ENCODE measurements around the gene EXT2.

DNA sequence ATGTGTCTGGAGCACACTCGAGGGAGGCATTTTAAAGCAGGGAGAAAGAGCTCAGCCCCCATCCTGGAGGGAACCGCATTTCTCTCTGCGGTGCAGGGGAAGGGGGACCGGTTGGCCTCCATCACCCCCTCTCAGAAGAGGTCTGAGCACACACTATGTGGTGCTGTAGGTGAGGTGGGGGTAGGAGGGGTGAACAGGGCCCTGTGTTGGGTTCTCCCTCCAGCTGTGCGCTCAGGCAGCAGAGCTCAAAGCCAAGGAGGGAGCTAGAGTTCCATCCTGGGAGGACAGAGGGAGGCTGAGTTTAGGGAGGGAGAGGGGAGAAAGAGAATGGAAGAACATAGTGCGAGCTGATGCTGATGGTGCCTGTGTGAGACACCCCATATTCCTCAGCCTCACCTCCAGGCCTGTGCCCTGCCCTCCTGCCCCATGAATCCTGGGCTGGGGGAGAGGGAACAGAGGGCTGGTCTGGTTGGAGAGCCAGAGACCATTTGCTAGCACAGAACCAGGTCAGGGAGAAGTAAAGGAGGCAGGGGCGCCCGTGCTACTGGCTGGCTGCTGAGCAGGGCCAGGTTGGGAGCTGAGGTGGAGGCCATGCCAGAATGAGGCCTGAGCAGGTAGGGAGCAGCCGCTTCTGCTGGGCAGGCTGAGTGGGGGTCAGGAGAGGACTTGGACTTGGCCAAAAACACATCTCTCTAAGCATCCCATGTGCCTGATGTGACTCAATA is 170.7 kb downstream of the EXT2 start:
- TF ChIP-seq TARDBP (IDR thresholded peaks at IDR 0.05) (no peak), FOXM1 (IDR thresholded peaks at IDR 0.05; ENCODE audit: borderline replicate concordance) (no peak), PKNOX1 (IDR thresholded peaks at IDR 0.05) (no peak), SP1 (IDR thresholded peaks at IDR 0.05) (no peak), CTBP1 (IDR thresholded peaks at IDR 0.05; ENCODE audit: borderline replicate concordance) (no peak), BHLHE40 (IDR thresholded peaks at IDR 0.05; ENCODE audit: borderline replicate concordance) (no peak), ELF4 (IDR thresholded peaks at IDR 0.05) (no peak), SUZ12 (IDR thresholded peaks at IDR 0.05) (no peak), FOXK2 (IDR thresholded peaks at IDR 0.05) (no peak)

All from HEK293T (cell line).